CD1c-positive myeloid dendritic cell (primary cell): Measurements from ENCODE around the gene RMI1.
"Not testable (repeated sequence)": the region's sequence is repeated elsewhere in the genome, so short reads cannot be mapped to it uniquely, and the experiment has no call there.

ENCODE experiments used
- DNase-seq: peaks from one replicate; pipeline ENCODE4 v3.0.0-alpha.2; 2016; ENCODE audit errors: extremely low spot score

RMI1 gene

GRCh38 chr9:83980395-83981125 is at the start of gene RMI1:
Gene RMI1, plus strand, starts transcription at chr9:83980805. Its CDS starts 20,182 bp downstream, at chr9:84000987.
- peak; percentile 100 for DNase-seq

GRCh38 chr9:83930881-83931280 is 49.7 kb upstream of the RMI1 start:
- DNase-seq: no peak

DNA sequence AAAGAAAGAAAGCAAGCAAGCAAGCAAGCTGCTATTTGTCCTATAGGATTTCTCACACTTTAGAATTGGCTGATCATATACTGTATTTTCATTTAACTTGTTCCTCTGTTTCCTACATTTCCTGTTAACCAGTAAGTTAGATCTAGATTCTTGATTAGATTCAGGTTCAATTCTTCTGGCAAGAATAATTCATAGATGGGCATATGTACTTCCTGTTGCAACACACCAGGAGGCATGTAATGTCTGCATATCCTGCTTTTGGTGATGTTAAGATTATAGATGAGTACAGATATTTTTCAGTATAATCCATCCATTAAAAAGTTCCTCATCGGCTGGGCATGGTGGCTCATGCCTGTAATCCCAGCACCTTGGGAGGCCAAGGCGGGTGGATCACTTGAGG is 48.6 kb upstream of the RMI1 start:
- no peak for DNase-seq

- DNase-seq: no peak
Observed at GRCh38 chr9:83932851-83933250, 47.8 kb upstream of the RMI1 start.

GRCh38 chr9:83933790-83934189 is 46.8 kb upstream of the RMI1 start:
- no peak for DNase-seq

DNA sequence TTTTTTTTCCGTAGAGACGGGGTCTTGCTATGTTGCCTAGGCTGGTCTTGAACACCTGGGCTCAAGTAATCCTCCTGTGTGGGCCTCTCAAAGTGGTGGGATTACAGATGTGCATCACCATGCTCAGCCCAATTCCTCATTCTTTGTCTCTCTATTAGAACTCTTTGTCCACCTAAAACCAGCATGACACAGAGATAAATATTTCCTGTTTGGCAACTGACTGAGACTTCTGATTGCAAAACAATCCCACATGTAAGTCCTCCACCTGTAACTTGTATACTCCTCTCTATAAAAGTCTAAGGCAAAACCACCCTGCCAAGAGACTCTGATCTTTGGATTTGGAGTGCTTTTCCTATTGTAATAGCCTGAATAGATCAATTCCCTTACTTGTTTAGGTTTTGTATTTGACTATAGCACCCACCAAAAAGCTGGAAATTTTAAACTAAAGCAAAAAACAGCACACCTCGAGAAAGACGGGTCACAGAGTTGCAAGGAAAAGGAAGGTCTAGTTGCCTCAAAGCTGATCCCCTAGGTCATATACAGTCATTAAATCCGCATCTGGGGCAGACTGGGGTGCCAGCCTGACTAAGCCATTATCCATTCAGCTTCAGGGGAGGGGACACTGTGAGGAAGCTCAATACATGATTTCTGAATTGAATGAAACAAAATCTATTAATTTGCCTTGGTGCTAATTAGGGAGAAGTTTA is 45.9 kb upstream of the RMI1 start:
- DNase-seq: no peak

DNA sequence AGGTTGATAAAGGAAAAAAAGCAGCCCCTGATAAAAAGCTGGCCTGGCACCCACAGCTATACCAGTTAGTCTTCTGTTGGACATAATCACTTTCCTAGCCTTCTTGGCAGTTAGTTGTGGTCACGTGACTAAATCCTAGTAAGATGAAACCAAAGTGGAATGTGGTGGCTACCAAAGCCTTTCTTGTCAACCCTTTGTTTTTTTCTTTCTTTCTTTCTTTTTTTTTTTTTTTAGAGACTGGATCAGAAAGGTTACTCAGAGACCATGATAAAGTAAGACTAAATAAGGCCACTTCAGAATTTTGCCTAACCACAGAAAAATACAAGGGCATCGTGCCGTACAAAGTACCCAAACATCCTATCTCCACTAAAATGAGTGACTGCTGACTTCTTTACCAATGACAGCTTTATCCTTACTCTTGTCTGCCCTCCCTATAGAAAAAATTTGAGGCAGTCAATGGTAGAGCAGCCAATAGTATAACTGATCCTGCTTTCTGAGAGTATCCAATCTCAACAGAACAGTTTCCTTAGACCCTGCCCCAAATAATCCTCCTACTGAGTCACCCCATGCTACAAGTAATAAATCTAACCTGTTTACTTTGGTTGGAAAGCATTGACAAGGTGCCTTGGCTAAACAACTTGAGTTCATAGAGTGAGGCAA is 45.2 kb upstream of the RMI1 start:
- DNase-seq: no peak

- no peak for DNase-seq
Observed at GRCh38 chr9:83936523-83936922, 44.1 kb upstream of the RMI1 start.

- peak; percentile 89 for DNase-seq
Observed at GRCh38 chr9:83937861-83938455, 42.6 kb upstream of the RMI1 start.

GRCh38 chr9:83940590-83941303 is 39.9 kb upstream of the RMI1 start:
- no peak for DNase-seq

GRCh38 chr9:83948096-83948495 is 32.5 kb upstream of the RMI1 start:
- not testable (repeated sequence) for DNase-seq

GRCh38 chr9:83956086-83956435 is 24.5 kb upstream of the RMI1 start:
- DNase-seq: peak; percentile 81

- peak; percentile 80 for DNase-seq
Observed at GRCh38 chr9:83956436-83957247, 24.0 kb upstream of the RMI1 start.

- no peak for DNase-seq
Observed at GRCh38 chr9:83957248-83957513, 23.4 kb upstream of the RMI1 start.

DNA sequence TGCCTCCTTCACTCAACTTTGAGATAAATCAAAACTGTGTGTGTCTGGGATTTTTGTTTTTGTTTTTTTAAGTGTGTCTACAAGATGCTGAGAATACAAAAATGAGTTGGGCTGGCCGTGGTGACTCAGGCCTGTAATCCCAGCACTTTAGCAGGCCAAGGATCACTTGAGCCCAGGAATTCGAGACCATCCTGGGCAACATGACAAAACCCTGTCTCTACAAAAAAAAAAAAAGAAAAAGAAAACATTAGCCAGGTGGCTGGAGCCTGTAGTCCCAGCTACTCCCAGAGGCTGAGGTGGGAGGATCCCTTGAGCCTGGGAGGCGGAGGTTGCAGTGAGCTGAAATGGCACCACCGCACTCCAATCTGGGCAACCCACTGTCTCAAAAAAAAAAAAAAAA is 21.5 kb upstream of the RMI1 start:
- no peak for DNase-seq

DNA sequence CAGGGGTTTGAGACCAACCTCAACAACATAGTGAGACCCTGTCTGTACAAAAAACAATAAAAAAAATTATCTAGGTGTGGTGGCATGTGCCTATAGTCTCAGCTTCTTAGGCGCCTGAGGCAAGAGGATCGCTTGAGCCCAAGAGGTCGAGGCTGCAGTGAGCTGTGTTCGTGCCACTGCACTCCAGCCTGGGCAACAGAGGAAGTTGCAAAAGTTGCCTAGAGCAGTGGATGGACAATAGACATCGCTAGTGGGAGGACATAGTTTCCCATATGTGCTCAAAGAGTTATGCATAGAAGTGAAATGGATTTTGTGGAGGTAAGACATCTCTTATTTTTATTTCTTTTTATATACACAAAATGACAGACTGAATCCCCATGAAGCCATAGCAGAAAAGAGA is 19.6 kb upstream of the RMI1 start:
- DNase-seq: no peak

DNA sequence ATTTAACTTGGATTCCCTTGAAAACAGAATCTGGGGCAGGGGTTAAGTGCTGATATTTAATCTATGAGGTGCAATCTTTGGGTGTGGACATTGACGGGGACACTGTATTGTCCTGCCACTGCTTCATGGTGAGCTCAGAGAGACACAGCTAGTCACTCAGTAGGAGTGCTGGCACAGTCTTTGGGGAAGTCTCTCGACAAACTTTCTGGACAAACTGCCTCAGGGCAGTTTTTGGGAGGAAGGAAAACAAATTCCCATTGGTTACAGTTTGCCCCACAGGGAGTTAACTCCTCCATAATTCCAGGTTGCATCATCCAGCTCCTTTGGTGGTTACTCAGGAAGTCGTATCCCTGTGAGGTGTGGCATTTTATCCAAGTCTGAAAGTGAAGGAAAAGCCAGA is 18.4 kb upstream of the RMI1 start:
- DNase-seq: no peak

GRCh38 chr9:83964973-83965349 is 15.6 kb upstream of the RMI1 start:
- no peak for DNase-seq

DNA sequence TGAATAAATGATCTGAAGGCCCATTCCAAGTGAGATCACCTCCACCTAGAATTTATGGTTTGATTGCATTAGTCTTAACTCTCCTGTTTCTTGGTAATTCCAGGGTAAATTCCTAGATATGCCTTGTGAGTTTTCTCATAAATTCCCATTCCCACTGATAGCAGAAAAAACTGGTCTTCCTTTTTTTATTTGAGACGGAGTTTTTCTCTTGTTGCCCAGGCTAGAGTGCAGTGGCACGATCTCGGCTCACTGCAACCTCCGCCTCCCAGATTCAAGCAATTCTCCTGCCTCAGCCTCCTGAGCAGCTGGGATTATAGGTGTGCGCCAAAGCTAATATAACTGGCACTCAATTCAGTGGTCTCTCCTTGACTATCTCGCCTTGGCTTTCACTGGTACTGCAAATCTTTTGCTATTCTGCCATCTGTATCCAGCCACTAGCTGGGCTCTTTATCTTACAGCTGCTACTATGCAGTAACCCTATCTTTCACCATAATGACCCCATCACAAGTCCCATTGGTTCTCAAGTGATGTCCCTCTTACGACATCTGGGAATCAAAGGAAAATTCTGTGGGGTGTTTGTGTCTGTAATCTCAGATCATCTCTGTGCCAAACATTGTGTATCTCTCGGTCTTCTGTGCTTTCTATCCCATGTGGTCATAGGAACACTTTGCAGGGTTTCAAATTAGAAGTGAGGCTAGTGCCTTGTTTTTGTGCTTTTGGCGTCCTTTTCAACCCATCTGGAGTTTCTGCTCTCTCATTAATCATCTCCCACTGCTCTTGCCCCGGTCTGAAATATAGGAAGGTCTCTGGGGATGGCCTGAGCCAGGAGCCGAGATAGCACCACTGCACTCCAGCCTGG is 15.0 kb upstream of the RMI1 start:
- no peak for DNase-seq

DNA sequence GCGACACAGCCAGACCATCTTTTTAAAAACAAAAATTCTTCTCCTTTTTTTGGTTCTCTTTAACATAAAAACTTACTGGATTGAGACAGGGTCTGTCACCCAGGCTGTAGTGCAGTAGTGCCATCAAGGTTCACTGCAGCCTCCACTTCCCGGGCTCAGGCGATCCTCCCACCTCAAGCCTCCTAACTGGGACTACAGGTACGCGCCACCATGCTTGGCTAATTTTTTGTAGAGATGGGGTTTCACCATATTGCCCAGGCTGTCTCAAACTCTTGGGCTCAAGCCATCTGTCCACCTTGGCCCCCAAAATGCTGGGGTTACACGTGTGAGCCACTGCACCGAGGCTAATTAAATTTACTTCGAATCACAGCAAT is 14.4 kb upstream of the RMI1 start:
- no peak for DNase-seq

GRCh38 chr9:83967073-83967472 is 13.5 kb upstream of the RMI1 start:
- DNase-seq: no peak
